Ishikawa (cell line): ENCODE data around the gene WNK2.

Source experiments
- CREB1 ChIP-seq: IDR thresholded peaks from 2 replicates; pipeline ENCODE4 v1.6.1; 2012; ENCODE audit warnings: low read depth
- EGR1 ChIP-seq: IDR thresholded peaks from 2 replicates; pipeline ENCODE4 v1.6.1; 2012
- NFIC ChIP-seq: IDR thresholded peaks from 2 replicates; pipeline ENCODE4 v1.6.1; 2012
- RAD21 ChIP-seq: IDR thresholded peaks from 2 replicates; pipeline ENCODE4 v1.6.1; 2012; ENCODE audit warnings: low read depth
- TAF1 ChIP-seq: IDR thresholded peaks from 2 replicates; pipeline ENCODE4 v1.6.1; 2012; ENCODE audit warnings: low read depth, mild to moderate bottlenecking
- TCF12 ChIP-seq: IDR thresholded peaks from 2 replicates; pipeline ENCODE4 v1.6.1; 2012; ENCODE audit warnings: low read depth
- TEAD4 ChIP-seq: IDR thresholded peaks from 2 replicates; pipeline ENCODE4 v1.6.1; 2012
- TF ChIP-seq, protein P1 (sequence below): IDR thresholded peaks from 2 replicates; pipeline ENCODE4 v1.6.1; 2012
- TF ChIP-seq, protein P2 (sequence below): IDR thresholded peaks from 2 replicates; pipeline ENCODE4 v1.6.1; 2012; ENCODE audit warnings: low read depth, mild to moderate bottlenecking

DNA sequence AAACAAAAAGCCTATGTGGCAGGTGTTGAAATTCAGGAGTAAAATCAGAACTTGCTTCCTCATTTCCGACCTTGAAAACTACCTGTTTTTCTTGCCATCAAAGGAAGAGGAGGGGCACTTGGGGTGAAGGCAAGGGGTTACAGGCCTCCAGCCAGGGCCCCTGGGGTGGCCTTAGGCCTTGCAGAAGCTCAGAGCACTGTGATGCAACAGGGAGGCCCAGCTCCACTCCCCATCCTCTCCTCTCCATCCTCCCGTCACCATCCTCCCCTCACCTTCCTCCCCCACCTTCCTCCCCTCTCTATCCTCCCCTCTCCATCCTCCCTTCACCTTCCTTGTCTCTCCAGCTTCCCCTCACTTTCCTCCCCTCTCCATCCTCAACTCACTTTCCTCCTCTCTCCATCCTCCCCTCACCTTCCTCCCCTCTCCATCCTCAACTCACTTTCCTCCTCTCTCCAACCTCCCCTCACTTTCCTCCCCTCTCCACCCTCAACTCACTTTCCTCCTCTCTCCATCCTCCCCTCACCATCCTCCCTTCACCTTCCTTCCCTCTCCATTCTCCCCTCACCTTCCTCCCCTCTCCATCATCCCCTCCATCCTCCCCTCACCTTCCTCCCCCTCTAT lies 111.6 kb downstream of the WNK2 start:
- TF ChIP-seq TAF1 (no peak), TEAD4 (no peak), RAD21 (no peak), NFIC (no peak), CREB1 (no peak), EGR1 (no peak), TCF12 (no peak)
- TF ChIP-seq, protein P1, sequence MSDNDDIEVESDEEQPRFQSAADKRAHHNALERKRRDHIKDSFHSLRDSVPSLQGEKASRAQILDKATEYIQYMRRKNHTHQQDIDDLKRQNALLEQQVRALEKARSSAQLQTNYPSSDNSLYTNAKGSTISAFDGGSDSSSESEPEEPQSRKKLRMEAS, result no peak
- TF ChIP-seq, protein P2, sequence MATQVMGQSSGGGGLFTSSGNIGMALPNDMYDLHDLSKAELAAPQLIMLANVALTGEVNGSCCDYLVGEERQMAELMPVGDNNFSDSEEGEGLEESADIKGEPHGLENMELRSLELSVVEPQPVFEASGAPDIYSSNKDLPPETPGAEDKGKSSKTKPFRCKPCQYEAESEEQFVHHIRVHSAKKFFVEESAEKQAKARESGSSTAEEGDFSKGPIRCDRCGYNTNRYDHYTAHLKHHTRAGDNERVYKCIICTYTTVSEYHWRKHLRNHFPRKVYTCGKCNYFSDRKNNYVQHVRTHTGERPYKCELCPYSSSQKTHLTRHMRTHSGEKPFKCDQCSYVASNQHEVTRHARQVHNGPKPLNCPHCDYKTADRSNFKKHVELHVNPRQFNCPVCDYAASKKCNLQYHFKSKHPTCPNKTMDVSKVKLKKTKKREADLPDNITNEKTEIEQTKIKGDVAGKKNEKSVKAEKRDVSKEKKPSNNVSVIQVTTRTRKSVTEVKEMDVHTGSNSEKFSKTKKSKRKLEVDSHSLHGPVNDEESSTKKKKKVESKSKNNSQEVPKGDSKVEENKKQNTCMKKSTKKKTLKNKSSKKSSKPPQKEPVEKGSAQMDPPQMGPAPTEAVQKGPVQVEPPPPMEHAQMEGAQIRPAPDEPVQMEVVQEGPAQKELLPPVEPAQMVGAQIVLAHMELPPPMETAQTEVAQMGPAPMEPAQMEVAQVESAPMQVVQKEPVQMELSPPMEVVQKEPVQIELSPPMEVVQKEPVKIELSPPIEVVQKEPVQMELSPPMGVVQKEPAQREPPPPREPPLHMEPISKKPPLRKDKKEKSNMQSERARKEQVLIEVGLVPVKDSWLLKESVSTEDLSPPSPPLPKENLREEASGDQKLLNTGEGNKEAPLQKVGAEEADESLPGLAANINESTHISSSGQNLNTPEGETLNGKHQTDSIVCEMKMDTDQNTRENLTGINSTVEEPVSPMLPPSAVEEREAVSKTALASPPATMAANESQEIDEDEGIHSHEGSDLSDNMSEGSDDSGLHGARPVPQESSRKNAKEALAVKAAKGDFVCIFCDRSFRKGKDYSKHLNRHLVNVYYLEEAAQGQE, result no peak
